IgD-negative memory B cell (primary cell): ENCODE data around the gene LANCL1. TPM values are rescaled to one million over a fixed set of nuclear protein-coding genes. Genes with fewer than 3 reads are reported as not detected.

Experiments used
- H3K27ac Mint-ChIP-seq, 3 donors: one replicate each; pipeline ENCODE4 v1.8.0; 2020 to 2022; ENCODE audit warnings: mild to moderate bottlenecking in 3 of 3, mixed read lengths in 3 of 3, moderate library complexity in 1 of 3
- H3K27me3 Mint-ChIP-seq: one replicate; pipeline ENCODE4 v1.8.0; 2021; ENCODE audit warnings: mixed read lengths
- H3K36me3 Mint-ChIP-seq: one replicate; pipeline ENCODE4 v1.8.0; 2020; ENCODE audit warnings: mild to moderate bottlenecking, mixed read lengths
- H3K4me1 Mint-ChIP-seq, 3 donors: one replicate each; pipeline ENCODE4 v1.8.0; 2020 to 2022; ENCODE audit warnings: mixed read lengths in 3 of 3, mild to moderate bottlenecking in 1 of 3
- H3K4me3 Mint-ChIP-seq, 4 donors: one replicate each; pipeline ENCODE4 v1.8.0; 2020 to 2022; ENCODE audit warnings: mild to moderate bottlenecking in 4 of 4, mixed read lengths in 4 of 4, moderate library complexity in 3 of 4
- H3K9me3 Mint-ChIP-seq, 3 donors: one replicate each; pipeline ENCODE4 v1.8.0; 2020 to 2021; ENCODE audit warnings: mixed read lengths in 3 of 3, mild to moderate bottlenecking in 1 of 3
- polyA plus RNA-seq: library from polyadenylated mRNA; unstranded; fragments of 300-500 nt; fragmentation: Illumina TruSeq; gene quantifications from one replicate; pipeline ENCODE4 v1.2.3, GENCODE V29; 2021

LANCL1 gene
- polyA plus RNA-seq: 16.5 TPM

- Mint-ChIP-seq H3K27me3 (no peaks in the 10 kb centered on the region), H3K4me3 (peak within 1 kb of the TSS; percentile 96 to 100 (median 98)), H3K4me1 (peaks cover 25 to 48% (median 31%) of the 10 kb centered on the region in 3 donors)
Observed at GRCh38 chr2:210476194-210477128, at the start of gene LANCL1. LANCL1 (minus strand) TSS chr2:210476759; CDS start chr2:210476396, 363 bp downstream.

GRCh38 chr2:210524533-210524932, 48.0 kb upstream of the LANCL1 start:
- peaks cover 4% of the 10 kb centered on the region for H3K27me3 Mint-ChIP-seq
- no peak overlapping the region for H3K4me3 Mint-ChIP-seq
- no peaks in the 10 kb centered on the region for H3K9me3 Mint-ChIP-seq
- peaks cover under 1% of the 10 kb centered on the region for H3K36me3 Mint-ChIP-seq
- no peak overlapping the region for H3K27ac Mint-ChIP-seq
- no peaks in the 10 kb centered on the region for H3K4me1 Mint-ChIP-seq

More at GRCh38 chr2:210476194-210477128, at the start of gene LANCL1:
- Mint-ChIP-seq H3K36me3 (peaks cover 7% of the 10 kb centered on the region), H3K9me3 (no peaks in the 10 kb centered on the region), H3K27ac (peak within 1 kb of the TSS; percentile 64 to 96 (median 82))

- Mint-ChIP-seq H3K4me1 (no peaks in the 10 kb centered on the region), H3K4me3 (no peak overlapping the region), H3K36me3 (peaks cover 2% of the 10 kb centered on the region), H3K27me3 (peaks cover 4% of the 10 kb centered on the region), H3K9me3 (no peaks in the 10 kb centered on the region), H3K27ac (no peak overlapping the region)
Observed at GRCh38 chr2:210523650-210524289, 47.2 kb upstream of the LANCL1 start.

- H3K27me3 Mint-ChIP-seq: peaks cover 4% of the 10 kb centered on the region
- no peak overlapping the region for H3K27ac Mint-ChIP-seq
- H3K4me1 Mint-ChIP-seq: no peaks in the 10 kb centered on the region
- no peak overlapping the region for H3K4me3 Mint-ChIP-seq
- H3K36me3 Mint-ChIP-seq: peaks cover 2% of the 10 kb centered on the region
- H3K9me3 Mint-ChIP-seq: no peaks in the 10 kb centered on the region
Observed at GRCh38 chr2:210522399-210522798, 45.8 kb upstream of the LANCL1 start.

- Mint-ChIP-seq H3K4me3 (no peak overlapping the region), H3K27ac (peak overlapping the region in 1 of 3 donors; percentile 88), H3K36me3 (peaks cover 2% of the 10 kb centered on the region), H3K27me3 (peaks cover 3% of the 10 kb centered on the region), H3K9me3 (no peaks in the 10 kb centered on the region), H3K4me1 (no peaks in the 10 kb centered on the region)
Observed at GRCh38 chr2:210519594-210519993, 43.0 kb upstream of the LANCL1 start.

GRCh38 chr2:210517264-210517663, 40.7 kb upstream of the LANCL1 start:
- Mint-ChIP-seq H3K36me3 (peaks cover 2% of the 10 kb centered on the region), H3K27me3 (peaks cover 3% of the 10 kb centered on the region), H3K9me3 (peaks cover 0 to 3% (median 0%) of the 10 kb centered on the region in 3 donors), H3K4me3 (no peak overlapping the region), H3K27ac (no peak overlapping the region), H3K4me1 (no peaks in the 10 kb centered on the region)

- Mint-ChIP-seq H3K9me3 (peaks cover 0 to 3% (median 3%) of the 10 kb centered on the region in 3 donors), H3K4me1 (no peaks in the 10 kb centered on the region), H3K4me3 (no peak overlapping the region), H3K27me3 (peaks cover 3% of the 10 kb centered on the region), H3K36me3 (peaks cover 2% of the 10 kb centered on the region), H3K27ac (no peak overlapping the region)
Observed at GRCh38 chr2:210515911-210516310, 39.4 kb upstream of the LANCL1 start.

- H3K9me3 Mint-ChIP-seq: peaks cover 0 to 4% (median 2%) of the 10 kb centered on the region in 3 donors
- H3K27ac Mint-ChIP-seq: no peak overlapping the region
- H3K4me1 Mint-ChIP-seq: peaks cover 0 to 7% (median 0%) of the 10 kb centered on the region in 3 donors
- peak overlapping the region in 1 of 4 donors; percentile 66 for H3K4me3 Mint-ChIP-seq
- peaks cover 16% of the 10 kb centered on the region for H3K27me3 Mint-ChIP-seq
- H3K36me3 Mint-ChIP-seq: no peaks in the 10 kb centered on the region
Observed at GRCh38 chr2:210503725-210504191, 27.2 kb upstream of the LANCL1 start.

- peaks cover 0 to 4% (median 2%) of the 10 kb centered on the region in 3 donors for H3K9me3 Mint-ChIP-seq
- no peak overlapping the region for H3K27ac Mint-ChIP-seq
- H3K4me1 Mint-ChIP-seq: peaks cover 0 to 7% (median 0%) of the 10 kb centered on the region in 3 donors
- H3K36me3 Mint-ChIP-seq: no peaks in the 10 kb centered on the region
- H3K27me3 Mint-ChIP-seq: peaks cover 16% of the 10 kb centered on the region
- peak overlapping the region in 2 of 4 donors; percentile 60 to 63 for H3K4me3 Mint-ChIP-seq
Observed at GRCh38 chr2:210503001-210503623, 26.6 kb upstream of the LANCL1 start.

- no peak overlapping the region for H3K27ac Mint-ChIP-seq
- H3K4me3 Mint-ChIP-seq: no peak overlapping the region
- peaks cover 0 to 4% (median 2%) of the 10 kb centered on the region in 3 donors for H3K9me3 Mint-ChIP-seq
- peaks cover 6 to 14% (median 11%) of the 10 kb centered on the region in 3 donors for H3K4me1 Mint-ChIP-seq
- no peaks in the 10 kb centered on the region for H3K36me3 Mint-ChIP-seq
- H3K27me3 Mint-ChIP-seq: peaks cover 1% of the 10 kb centered on the region
Observed at GRCh38 chr2:210496512-210496911, 20.0 kb upstream of the LANCL1 start.

GRCh38 chr2:210493528-210493927, 17.0 kb upstream of the LANCL1 start:
- peaks cover 6 to 14% (median 11%) of the 10 kb centered on the region in 3 donors for H3K4me1 Mint-ChIP-seq
- H3K9me3 Mint-ChIP-seq: no peaks in the 10 kb centered on the region
- peak overlapping the region in 1 of 4 donors; percentile 63 for H3K4me3 Mint-ChIP-seq
- no peak overlapping the region for H3K27ac Mint-ChIP-seq
- H3K36me3 Mint-ChIP-seq: peaks cover 4% of the 10 kb centered on the region
- H3K27me3 Mint-ChIP-seq: peaks cover 1% of the 10 kb centered on the region

- H3K27me3 Mint-ChIP-seq: no peaks in the 10 kb centered on the region
- peaks cover 15 to 18% (median 18%) of the 10 kb centered on the region in 3 donors for H3K4me1 Mint-ChIP-seq
- no peak overlapping the region for H3K4me3 Mint-ChIP-seq
- H3K27ac Mint-ChIP-seq: no peak overlapping the region
- peaks cover 4 to 10% (median 8%) of the 10 kb centered on the region in 3 donors for H3K9me3 Mint-ChIP-seq
- H3K36me3 Mint-ChIP-seq: peaks cover 4% of the 10 kb centered on the region
Observed at GRCh38 chr2:210481601-210482175, 5.1 kb upstream of the LANCL1 start.

GRCh38 chr2:210480764-210481163, 4.2 kb upstream of the LANCL1 start:
- Mint-ChIP-seq H3K4me1 (peaks cover 20 to 25% (median 21%) of the 10 kb centered on the region in 3 donors), H3K9me3 (peaks cover 4 to 10% (median 7%) of the 10 kb centered on the region in 3 donors), H3K27ac (no peak overlapping the region), H3K27me3 (no peaks in the 10 kb centered on the region), H3K4me3 (peak overlapping the region in 1 of 4 donors; percentile 60), H3K36me3 (peaks cover 7% of the 10 kb centered on the region)

GRCh38 chr2:210480079-210480478, 3.5 kb upstream of the LANCL1 start:
- Mint-ChIP-seq H3K27ac (peak overlapping the region in 1 of 3 donors; percentile 1), H3K36me3 (peaks cover 7% of the 10 kb centered on the region), H3K4me1 (peaks cover 25 to 30% (median 25%) of the 10 kb centered on the region in 3 donors), H3K27me3 (no peaks in the 10 kb centered on the region), H3K4me3 (peak overlapping the region in 1 of 4 donors; percentile 60), H3K9me3 (peaks cover 4 to 10% (median 7%) of the 10 kb centered on the region in 3 donors)
